WTC11 (cell line): ENCODE data around the gene PIGQ.

Experiments
- CTCF ChIP-seq: fragments of 200-600 bp; IDR thresholded peaks from 2 replicates; pipeline ENCODE4 v1.8.0; 2022; ENCODE audit warnings: antibody characterized with exemption
- IRF2 ChIP-seq: sonication (generic); formaldehyde crosslinking; IDR thresholded peaks from 2 replicates; pipeline ENCODE4 v1.8.0; 2022; ENCODE audit warnings: low read depth, missing genetic modification reagents, borderline replicate concordance
- NR3C1 ChIP-seq: sonication (generic); formaldehyde crosslinking; conservative IDR thresholded peaks from 2 replicates; pipeline ENCODE4 v1.8.1; 2023; ENCODE audit warnings: low read depth, mild to moderate bottlenecking, missing genetic modification reagents
- TF ChIP-seq, protein P1 (sequence below): sonication (generic); formaldehyde crosslinking; IDR thresholded peaks from 2 replicates; pipeline ENCODE4 v1.8.0; 2022; ENCODE audit warnings: mild to moderate bottlenecking, missing genetic modification reagents

- no peak for TF ChIP-seq CTCF
- TF ChIP-seq, protein P1, sequence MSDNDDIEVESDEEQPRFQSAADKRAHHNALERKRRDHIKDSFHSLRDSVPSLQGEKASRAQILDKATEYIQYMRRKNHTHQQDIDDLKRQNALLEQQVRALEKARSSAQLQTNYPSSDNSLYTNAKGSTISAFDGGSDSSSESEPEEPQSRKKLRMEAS (CRISPR knock-in tag), result no peak
- no peak for TF ChIP-seq IRF2 (CRISPR knock-in tag)
- no peak for TF ChIP-seq NR3C1 (CRISPR knock-in tag)
Measured at GRCh38 chr16:598823-599739, 29.3 kb downstream of the PIGQ start.
